ENCODE data around the gene CD300E. TPM values are rescaled to one million over a fixed set of nuclear protein-coding genes. Genes with fewer than 3 reads are reported as not detected.

CD300E gene
- total and polyA plus RNA-seq, 8 donors: 0.14 to 1.3 (median 0.27) TPM; not detected in 1

- Histone ChIP-seq H3K27me3 (no peaks in the 10 kb centered on the region), H3K36me3 (no peaks in the 10 kb centered on the region), H3K27ac (no peak overlapping the region), H3K4me3 (no peak overlapping the region), H3K4me1 (no peaks in the 10 kb centered on the region), H3K9me3 (no peaks in the 10 kb centered on the region)
- DNase-seq: no peak
- no peak for ATAC-seq
- FAIRE-seq: no peak
- intact Hi-C loops (cut with DNase I): no loop called here
- no peak for TF ChIP-seq CTCF (IDR thresholded peaks at IDR 0.05)
- 32 to 46% methylated on average over 5 of the region's 5 CpGs for WGBS, 2 donors
These were observed 58.4 kb downstream of the CD300E start for GRCh38 chr17:74565126-74565525.

- ATAC-seq (no peak), DNase-seq (no peak), FAIRE-seq (no peak)
- Histone ChIP-seq H3K27me3 (no peaks in the 10 kb centered on the region), H3K4me1 (no peaks in the 10 kb centered on the region), H3K4me3 (no peak overlapping the region), H3K9me3 (no peaks in the 10 kb centered on the region), H3K36me3 (no peaks in the 10 kb centered on the region), H3K27ac (no peak overlapping the region)
- TF ChIP-seq CTCF (IDR thresholded peaks at IDR 0.05): no peak
- intact Hi-C loops (cut with DNase I): no loop called here
- WGBS, 2 donors: 86 to 93% methylated on average over 1 of the region's 1 CpG
These were observed 60.2 kb downstream of the CD300E start for GRCh38 chr17:74563358-74563757.

GRCh38 chr17:74561586-74561985, 62.0 kb downstream of the CD300E start:
- DNase-seq (no peak), FAIRE-seq (no peak), ATAC-seq (no peak)
- TF ChIP-seq CTCF (IDR thresholded peaks at IDR 0.05): no peak
- Histone ChIP-seq H3K27me3 (no peaks in the 10 kb centered on the region), H3K4me3 (no peak overlapping the region), H3K36me3 (no peaks in the 10 kb centered on the region), H3K4me1 (no peaks in the 10 kb centered on the region), H3K9me3 (no peaks in the 10 kb centered on the region), H3K27ac (no peak overlapping the region)
- WGBS, 2 donors: 43 to 61% methylated on average over 3 of the region's 3 CpGs
- intact Hi-C loops (cut with DNase I): no loop called here

Other genes starting within 250 kb of the CD300E start
- 100 to 1,000 TPM in 1 of 6 donors, 10 to 100 TPM in 5; 38.2 to 106 (median 49.9) TPM for gene GPRC5C, start 191.7 kb downstream of the CD300E start, total RNA-seq
- gene GPRC5C, start 191.7 kb downstream of the CD300E start, polyA plus RNA-seq: 10 to 100 TPM; 40.4 to 68.0 TPM
- gene CD300A, start 157.1 kb downstream of the CD300E start, total RNA-seq: 1 to 10 TPM in 3 of 6 donors, under 1 TPM in 3; 0.37 to 5.1 (median 0.92) TPM
- gene CD300A, start 157.1 kb downstream of the CD300E start, polyA plus RNA-seq: 1 to 10 TPM; 1.3 to 2.0 TPM
- under 1 TPM in 3 of 6 donors, not detected in 3; 0.14 to 0.52 (median 0.19) TPM for gene CD300LB, start 92.3 kb downstream of the CD300E start, total RNA-seq
- under 1 TPM; 0.08 to 0.09 TPM for gene CD300LB, start 92.3 kb downstream of the CD300E start, polyA plus RNA-seq
- gene CD300C, start 77.6 kb downstream of the CD300E start, total RNA-seq: 1 to 10 TPM in 1 of 6 donors, under 1 TPM in 4, not detected in 1; 0.19 to 1.5 (median 0.38) TPM
- under 1 TPM; 0.19 TPM for gene CD300C, start 77.6 kb downstream of the CD300E start, polyA plus RNA-seq
- not detected for gene CD300H, start 56.2 kb downstream of the CD300E start, total RNA-seq
- not detected for gene CD300H, start 56.2 kb downstream of the CD300E start, polyA plus RNA-seq
- gene CD300LD, start 31.5 kb downstream of the CD300E start, total RNA-seq: not detected
- gene CD300LD, start 31.5 kb downstream of the CD300E start, polyA plus RNA-seq: not detected
- 1 to 10 TPM in 1 of 6 donors, under 1 TPM in 5; 0.19 to 4.7 (median 0.26) TPM for gene CD300LF, start 89.2 kb upstream of the CD300E start, total RNA-seq
- gene CD300LF, start 89.2 kb upstream of the CD300E start, polyA plus RNA-seq: under 1 TPM; 0.28 to 0.42 TPM
- 1 to 10 TPM in 3 of 6 donors, under 1 TPM in 3; 0.79 to 1.8 (median 1.2) TPM for gene RAB37, start 113.5 kb upstream of the CD300E start, total RNA-seq
- gene RAB37, start 113.5 kb upstream of the CD300E start, polyA plus RNA-seq: 1 to 10 TPM; 1.3 to 3.1 TPM
- gene NHERF1, start 124.9 kb upstream of the CD300E start, total RNA-seq: 10 to 100 TPM; 40.1 to 78.5 (median 55.9) TPM
- gene NHERF1, start 124.9 kb upstream of the CD300E start, polyA plus RNA-seq: 10 to 100 TPM; 48.9 to 91.9 TPM
- 10 to 100 TPM; 14.4 to 27.6 (median 22.4) TPM for gene NAT9, start 152.6 kb upstream of the CD300E start, total RNA-seq
- 10 to 100 TPM; 38.3 to 38.5 TPM for gene NAT9, start 152.6 kb upstream of the CD300E start, polyA plus RNA-seq
- gene GRIN2C, start 236.1 kb upstream of the CD300E start, total RNA-seq: under 1 TPM in 3 of 6 donors, not detected in 3; 0.03 to 0.12 (median 0.06) TPM
- gene GRIN2C, start 236.1 kb upstream of the CD300E start, polyA plus RNA-seq: under 1 TPM; 0.09 to 0.15 TPM
- gene FDXR, start 249.3 kb upstream of the CD300E start, total RNA-seq: 10 to 100 TPM in 4 of 6 donors, 1 to 10 TPM in 2; 4.3 to 15.1 (median 12.5) TPM
- gene FDXR, start 249.3 kb upstream of the CD300E start, polyA plus RNA-seq: 10 to 100 TPM in 1 of 2 donors, 1 to 10 TPM in 1; 8.5 to 11.4 TPM

Measured in pancreas (tissue), 10 donors.